ENCODE measurements around the gene ZBTB8A.
A peak's percentile ranks its signal among the peaks of the same experiment; 100 is the strongest.

The ZBTB8A gene

DNA sequence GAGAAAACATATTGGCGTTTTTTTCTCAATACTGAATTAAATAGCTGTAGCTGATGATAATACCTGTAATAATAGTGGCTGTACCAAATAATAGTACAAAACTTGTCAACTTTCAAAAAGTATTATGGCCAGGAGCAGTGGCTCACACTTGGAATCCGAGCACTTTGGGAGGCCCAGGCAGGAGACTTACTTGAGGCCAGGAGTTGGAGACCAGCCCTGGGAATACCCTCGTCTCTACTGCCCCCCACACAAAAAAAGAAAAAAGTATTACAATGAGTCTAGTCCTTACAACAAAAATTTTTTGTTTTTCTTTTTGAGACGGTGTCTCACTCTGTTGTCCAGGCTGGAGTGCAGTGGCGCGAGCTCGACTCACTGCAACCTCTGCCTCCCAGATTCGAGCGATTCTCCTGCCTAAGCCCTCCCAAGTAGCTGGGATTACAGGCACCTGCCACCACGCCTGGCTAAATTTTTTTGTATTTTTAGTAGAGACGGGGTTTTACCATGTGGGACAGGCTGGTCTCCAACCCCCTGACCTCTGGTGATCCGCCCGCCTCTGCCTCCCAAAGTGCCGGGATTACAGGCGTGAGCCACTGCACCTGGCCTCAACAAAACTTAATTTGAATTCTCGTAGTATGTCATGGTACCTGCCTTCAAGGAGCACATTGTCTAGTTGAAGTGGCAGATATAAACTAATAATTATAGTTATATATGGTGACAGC is 113.2 kb downstream of the ZBTB8A start:
- peak; percentile 8 for DNase-seq (ENCODE audit: low read depth)

Measured in ELR (cell line).